NOMO-1 treated with dmso at 0.1 percent for 144 hours (cell line): ENCODE measurements around the gene CD28.

Experiments
- DNase-seq: peaks from one replicate; lab custom pipeline; 2025; ENCODE audit not compliant: unreplicated experiment; lab: John Stamatoyannopoulos, UW

The CD28 gene

GRCh38 chr2:203713381-203713780 is 6.9 kb downstream of the CD28 start:
- no peak for DNase-seq

- no peak for DNase-seq
Observed at GRCh38 chr2:203714112-203714511, 7.7 kb downstream of the CD28 start.

GRCh38 chr2:203715744-203716143 is 9.3 kb downstream of the CD28 start:
- no peak for DNase-seq

GRCh38 chr2:203718087-203718486 is 11.6 kb downstream of the CD28 start:
- DNase-seq, result no peak

GRCh38 chr2:203719456-203720410 is 13.3 kb downstream of the CD28 start:
- no peak for DNase-seq

GRCh38 chr2:203720915-203721672 is 14.7 kb downstream of the CD28 start:
- no peak for DNase-seq

GRCh38 chr2:203721781-203722300 is 15.4 kb downstream of the CD28 start:
- DNase-seq, result no peak

- DNase-seq, result no peak
Observed at GRCh38 chr2:203722411-203722810, 16.0 kb downstream of the CD28 start.

GRCh38 chr2:203728321-203728720 is 21.9 kb downstream of the CD28 start:
- no peak for DNase-seq

GRCh38 chr2:203730076-203730729 is 23.8 kb downstream of the CD28 start:
- DNase-seq, result no peak

- no peak for DNase-seq
Observed at GRCh38 chr2:203730883-203731282, 24.4 kb downstream of the CD28 start.

GRCh38 chr2:203732092-203732952 is 25.9 kb downstream of the CD28 start:
- DNase-seq, result no peak

- DNase-seq, result no peak
Observed at GRCh38 chr2:203732953-203733510, 26.6 kb downstream of the CD28 start.

GRCh38 chr2:203733684-203734083 is 27.2 kb downstream of the CD28 start:
- DNase-seq, result no peak

- no peak for DNase-seq
Observed at GRCh38 chr2:203734276-203734983, 28.0 kb downstream of the CD28 start.

GRCh38 chr2:203737360-203737759 is 30.9 kb downstream of the CD28 start:
- no peak for DNase-seq

- no peak for DNase-seq
Observed at GRCh38 chr2:203739351-203739750, 32.9 kb downstream of the CD28 start.

- DNase-seq, result no peak
Observed at GRCh38 chr2:203740871-203741281, 34.4 kb downstream of the CD28 start.

- no peak for DNase-seq
Observed at GRCh38 chr2:203741566-203741965, 35.1 kb downstream of the CD28 start.
